Right lobe of liver (tissue), 6 donors: Measurements from ENCODE around the gene RBMS3. TPM values are rescaled to one million over a fixed set of nuclear protein-coding genes. Genes with fewer than 3 reads are reported as not detected.
"Not testable (repeated sequence)": the region's sequence is repeated elsewhere in the genome, so short reads cannot be mapped to it uniquely, and the experiment has no call there.

Source experiments
- ATAC-seq, 4 donors: fragments of 200-7000 bp; cut with Tn5 transposase; one replicate each; pipeline ENCODE4 v1.9.1; 2020; ENCODE audit warnings: mild to moderate bottlenecking in 4 of 4, moderate library complexity in 4 of 4
- DNase-seq, 3 donors: peaks; one replicate each; pipeline ENCODE4 v3.0.0-alpha.2; 2020
- H3K27ac ChIP-seq, 3 donors: fragments of 200-600 bp; one replicate each; pipeline ENCODE4 v1.8.0; 2022
- H3K27me3 ChIP-seq, 2 donors: fragments of 200-600 bp; one replicate each; pipeline ENCODE4 v1.8.0; 2022
- H3K36me3 ChIP-seq, 4 donors: fragments of 200-600 bp; sonication (generic) in 1 of 4; one replicate each; pipeline versions ENCODE4 v1.5.1 to v1.8.0; 2017 to 2022; ENCODE audit warnings: control low read depth in 1 of 4
- H3K4me1 ChIP-seq, 4 donors: fragments of 200-600 bp; sonication (generic) in 1 of 4; one replicate each; pipeline versions ENCODE4 v1.5.1 to v1.8.0; 2017 to 2022; ENCODE audit warnings: control low read depth in 1 of 4
- H3K4me3 ChIP-seq, 3 donors: fragments of 200-600 bp; one replicate each; pipeline ENCODE4 v1.8.0; 2022
- H3K9me3 ChIP-seq, 4 donors: fragments of 200-600 bp; sonication (generic) in 1 of 4; one replicate each; pipeline versions ENCODE4 v1.5.1 to v1.8.0; 2017 to 2022; ENCODE audit warnings: control low read depth in 1 of 4
- CTCF ChIP-seq, 4 donors: fragments of 200-600 bp in 3 of 4; fragments of 450-650 bp in 1 of 4; IDR thresholded peaks; one replicate each; pipeline versions ENCODE4 v1.5.1 to v1.8.0; 2016 to 2022; ENCODE audit warnings: antibody characterized with exemption in 4 of 4, mild to moderate bottlenecking in 2 of 4
- POLR2A ChIP-seq: fragments of 450-650 bp; IDR thresholded peaks from one replicate; pipeline ENCODE4 v1.6.1; 2017; ENCODE audit warnings: antibody characterized with exemption, mild to moderate bottlenecking
- WGBS: methylation state at CpG from one replicate; pipeline ENCODE4 v1.1.6; 2018; ENCODE audit warnings: low coverage, low lambda C conversion rate; ENCODE audit not compliant: insufficient coverage; ENCODE audit errors: missing lambda C conversion rate; 5-methylcytosine and 5-hydroxymethylcytosine counted together
- intact Hi-C, 2 donors: fragments of 100-400 bp; cut with DNase I; formaldehyde crosslinking; loops; one replicate each; pipeline versions ENCODE4 v1.11.2 to v1.14.1; 2022
- long read RNA-seq: library from polyadenylated mRNA; unstranded; transcript quantifications from one replicate; pipeline ENCODE4 v2.0.0, GENCODE V29; 2019
- total RNA-seq, 6 experiments: library from RNA; depleted of rRNA in 2 of 6; stranded (reverse); fragments of >200 nt in 2 of 6; fragmentation: NEBNext Ultra II Directional in 3 of 6; extraction: Animal tissue kit (Norgen Biotek cat#: 25700) in 3 of 6; gene quantifications; one replicate each; pipeline versions ENCODE4 v1.1.0 to v1.2.4, GENCODE V29; 2016 to 2023
- donor health status: DM: no; HTN: yes; CAD: no.
- donor health status: DM: no; HTN: no; CAD: no.
- donor health status: DM: no; HTN: no; CAD: no.
- donor health status: DM: no; HTN: yes; CAD: no.
- donor health status: DM: no; HTN: yes; CAD: no.

Gene RBMS3
- total RNA-seq, result 10 to 100 TPM in 2 of 6 experiments, 1 to 10 TPM in 4; 6.3 to 11.5 (median 8.3) TPM
- long read RNA-seq, partial matches to known transcripts, result 0 of 2 reads
- long read RNA-seq, other reads (novel, unspliced or antisense), result 2 of 2 reads

DNA sequence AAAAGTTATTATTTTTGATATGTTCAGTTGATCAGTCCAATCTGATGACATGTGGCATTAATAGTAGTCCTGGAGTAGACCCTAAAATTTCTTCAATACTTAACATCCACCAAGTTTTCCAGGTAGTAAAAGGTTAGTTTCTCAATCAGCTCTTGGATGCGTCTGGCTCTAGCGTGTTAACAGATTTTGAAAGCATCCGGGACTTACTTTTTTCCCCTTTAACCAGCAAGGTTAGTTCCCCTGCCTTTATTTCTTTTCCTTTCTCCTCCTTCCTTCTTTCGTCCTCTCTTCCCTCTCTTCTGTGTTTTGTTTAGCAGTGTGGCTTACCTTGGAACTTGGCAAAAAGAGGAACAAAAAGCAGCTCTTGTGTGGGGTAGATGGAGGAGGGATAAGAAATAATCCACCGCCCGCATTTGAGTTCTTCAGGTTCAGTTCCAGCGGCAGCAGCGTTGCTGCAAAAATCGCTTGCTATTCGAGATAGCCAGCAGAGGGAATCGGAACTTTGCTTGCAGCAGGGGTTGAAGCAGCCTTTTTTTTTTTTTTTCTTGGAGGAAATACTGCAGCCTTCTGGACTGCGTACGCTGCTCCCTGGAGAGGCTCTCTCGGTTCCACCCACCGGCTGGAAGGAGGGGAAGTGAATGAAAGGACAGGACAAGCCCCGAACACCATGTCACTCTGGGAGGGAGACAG is at the start of gene RBMS3:
RBMS3 (plus strand) TSS at position 668 of the 690 bp plus-strand sequence.
- Histone ChIP-seq H3K27me3 (peaks cover 0 to 3% of the 10 kb centered on the region in 2 donors), H3K36me3 (no peaks in the 10 kb centered on the region), H3K9me3 (no peaks in the 10 kb centered on the region), H3K4me1 (no peaks in the 10 kb centered on the region), H3K27ac (peak within 1 kb of the TSS; percentile 60 to 64 (median 63)), H3K4me3 (peak within 1 kb of the TSS; percentile 25 to 46 (median 36))
- TF ChIP-seq CTCF (IDR thresholded peaks at IDR 0.05) (peak in 3 of 4 donors; percentile 11 to 37 (median 31)), POLR2A (peak; percentile 11)
- WGBS, result 2% methylated on average over 16 of the region's 16 CpGs
- peak; percentile 81 to 92 (median 88) for ATAC-seq
- intact Hi-C loops, result no loop called here
- peak; percentile 70 to 73 (median 70) for DNase-seq

GRCh38 chr3:29233126-29233525 is 47.7 kb upstream of the RBMS3 start:
- ATAC-seq, DNase-seq, H3K4me3 ChIP-seq, intact Hi-C loops, H3K4me1 ChIP-seq, H3K27me3 ChIP-seq, H3K36me3 ChIP-seq, H3K27ac ChIP-seq, H3K9me3 ChIP-seq: not testable (repeated sequence)
- WGBS, result 43% methylated on average over 1 of the region's 1 CpG

DNA sequence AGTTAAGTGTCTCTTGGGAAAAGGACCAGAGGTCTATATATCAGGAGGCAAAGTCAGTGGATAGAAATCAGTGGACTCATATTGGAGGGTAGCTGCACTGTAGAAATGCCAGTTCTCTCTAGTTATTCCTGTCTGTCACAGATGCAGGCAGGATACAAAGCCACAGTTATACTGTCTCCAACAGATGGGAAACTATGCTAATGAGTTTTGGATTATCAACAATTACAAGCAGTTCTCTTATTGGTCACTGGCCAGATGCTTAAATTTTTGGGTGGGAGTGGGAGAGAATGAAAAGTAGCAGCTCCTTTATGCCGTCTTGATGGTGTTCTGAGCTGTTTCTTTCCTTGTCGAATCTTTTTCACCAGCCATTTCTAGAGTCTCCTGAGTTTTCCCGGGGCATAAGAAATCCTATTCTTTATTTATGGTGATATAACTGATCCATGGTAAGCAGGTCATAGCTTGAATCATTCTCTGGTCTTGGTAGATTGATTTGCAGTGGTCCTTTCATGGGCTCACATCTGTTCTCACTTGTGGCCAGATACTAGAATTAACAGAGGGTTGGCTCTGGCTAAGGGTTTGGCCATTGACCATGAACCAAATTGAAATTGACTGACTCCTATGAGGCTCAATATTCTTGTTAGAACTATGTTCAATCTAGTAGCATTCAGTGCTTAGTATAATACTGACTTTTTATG is 44.6 kb upstream of the RBMS3 start:
- no peaks in the 10 kb centered on the region for H3K4me1 ChIP-seq
- WGBS, result 64% methylated on average over 3 of the region's 3 CpGs
- no peak for DNase-seq
- no peaks in the 10 kb centered on the region for H3K36me3 ChIP-seq
- no peaks in the 10 kb centered on the region for H3K27me3 ChIP-seq
- TF ChIP-seq CTCF (IDR thresholded peaks at IDR 0.05), result no peak
- TF ChIP-seq POLR2A, result no peak
- no peaks in the 10 kb centered on the region for H3K9me3 ChIP-seq
- H3K4me3 ChIP-seq, result no peak overlapping the region
- no peak for ATAC-seq
- intact Hi-C loops, result no loop called here
- no peak overlapping the region for H3K27ac ChIP-seq

DNA sequence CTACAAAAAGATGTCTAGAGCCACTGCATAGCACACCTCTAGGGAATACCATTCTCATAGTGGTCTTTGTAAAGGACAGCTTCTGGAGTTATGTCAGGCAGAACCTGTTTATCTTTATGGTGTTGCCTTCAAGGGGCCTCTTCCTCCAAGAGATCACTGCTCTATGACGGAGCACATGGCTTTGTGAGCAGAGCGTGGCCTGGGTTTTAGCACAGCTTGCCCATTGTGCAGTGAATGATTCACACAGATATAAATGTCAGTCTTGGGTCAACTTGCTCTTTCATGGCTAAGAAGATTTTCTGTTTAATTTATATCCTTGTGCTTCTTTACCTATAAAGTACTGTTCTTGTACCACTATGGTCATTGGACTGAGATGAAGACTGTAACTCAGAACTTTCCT is 41.5 kb upstream of the RBMS3 start:
- WGBS, result 90% methylated on average over 2 of the region's 2 CpGs
- no peak for TF ChIP-seq CTCF (IDR thresholded peaks at IDR 0.05)
- TF ChIP-seq POLR2A, result no peak
- H3K4me1 ChIP-seq, result no peaks in the 10 kb centered on the region
- ATAC-seq, result no peak
- no peak overlapping the region for H3K27ac ChIP-seq
- H3K27me3 ChIP-seq, result no peaks in the 10 kb centered on the region
- no peaks in the 10 kb centered on the region for H3K36me3 ChIP-seq
- H3K4me3 ChIP-seq, result no peak overlapping the region
- intact Hi-C loops, result no loop called here
- H3K9me3 ChIP-seq, result no peaks in the 10 kb centered on the region
- no peak for DNase-seq

DNA sequence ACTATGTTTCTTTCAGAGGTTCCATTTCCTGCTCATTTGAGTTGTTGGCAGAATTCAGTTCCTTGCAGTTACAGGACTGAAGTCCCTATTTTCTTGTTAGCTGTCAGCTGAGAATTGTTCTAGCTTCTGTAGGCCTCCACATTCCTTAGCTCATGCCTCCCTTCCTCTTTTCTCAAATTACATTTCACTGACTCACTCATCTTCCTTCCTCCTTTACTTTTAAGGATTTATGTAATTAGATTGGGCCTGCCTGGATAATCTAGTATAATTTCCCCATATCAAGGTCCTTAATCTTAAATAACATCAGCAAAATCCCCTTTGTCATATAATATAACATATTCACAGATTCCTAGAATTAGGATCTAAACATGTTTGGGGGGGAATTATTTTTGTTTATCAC is 40.6 kb upstream of the RBMS3 start:
- Histone ChIP-seq H3K4me3 (no peak overlapping the region), H3K9me3 (no peaks in the 10 kb centered on the region), H3K36me3 (no peaks in the 10 kb centered on the region), H3K27me3 (no peaks in the 10 kb centered on the region), H3K27ac (no peak overlapping the region), H3K4me1 (no peaks in the 10 kb centered on the region)
- ATAC-seq, result peak in 1 of 4 donors; percentile 23
- TF ChIP-seq POLR2A, result no peak
- TF ChIP-seq CTCF (IDR thresholded peaks at IDR 0.05), result no peak
- no peak for DNase-seq
- intact Hi-C loops, result no loop called here
